Fibroblast of lung (primary cell): ENCODE results near the gene SNAP91. TPM values are rescaled to one million over a fixed set of nuclear protein-coding genes. Genes with fewer than 3 reads are reported as not detected.

Source experiments
- DNase-seq, 2 donors: peaks; one replicate each; pipeline versions ENCODE4 v3.0.0 to v3.0.0-alpha.2; 2010; ENCODE audit warnings: low read depth in 2 of 2
- H2AFZ ChIP-seq: 2 replicates; pipeline ENCODE4 v1.5.1; 2012; ENCODE audit warnings: low read length, control low read depth, inconsistent platforms
- H3K27ac ChIP-seq: 2 replicates; pipeline ENCODE4 v1.5.1; 2011; ENCODE audit warnings: low read length, control low read depth; ENCODE audit not compliant: insufficient read depth
- H3K27me3 ChIP-seq: 2 replicates; pipeline ENCODE4 v1.5.1; 2011; ENCODE audit warnings: mild to moderate bottlenecking, low read length; ENCODE audit not compliant: control insufficient read depth, insufficient read depth
- H3K36me3 ChIP-seq: 2 replicates; pipeline ENCODE4 v1.5.1; 2011; ENCODE audit warnings: low read length; ENCODE audit not compliant: control insufficient read depth, insufficient read depth
- H3K4me1 ChIP-seq: 2 replicates; pipeline ENCODE4 v1.5.1; 2011; ENCODE audit warnings: low read length; ENCODE audit not compliant: control insufficient read depth, insufficient read depth; ENCODE audit errors: extremely low read depth
- H3K4me2 ChIP-seq: 2 replicates; pipeline ENCODE4 v1.5.1; 2011; ENCODE audit warnings: low read length, control low read depth; ENCODE audit not compliant: insufficient read depth; ENCODE audit errors: extremely low read depth
- H3K4me3 ChIP-seq, 4 experiments: fragments of 200-600 bp in 1 of 4; sonication (generic) in 1 of 4; replicated peaks in 1 of 4; 2 replicates each; pipeline ENCODE4 v1.5.1; 2011 to 2016; ENCODE audit warnings: low read length in 4 of 4, low read depth in 3 of 4, mild to moderate bottlenecking in 3 of 4, control low read depth in 2 of 4, inconsistent platforms in 1 of 4, mixed read lengths in 1 of 4; ENCODE audit not compliant: insufficient read depth in 1 of 4; ENCODE audit errors: control extremely low read depth in 1 of 4
- H3K79me2 ChIP-seq: 2 replicates; pipeline ENCODE4 v1.5.1; 2012; ENCODE audit warnings: mild to moderate bottlenecking, low read length, inconsistent platforms; ENCODE audit not compliant: control insufficient read depth, insufficient read depth
- H3K9ac ChIP-seq: 2 replicates; pipeline ENCODE4 v1.5.1; 2011; ENCODE audit warnings: mild to moderate bottlenecking, low read length, control low read depth; ENCODE audit not compliant: insufficient read depth
- H3K9me3 ChIP-seq: 2 replicates; pipeline ENCODE4 v1.5.1; 2012; ENCODE audit warnings: low read depth, low read length; ENCODE audit not compliant: control insufficient read depth, insufficient read depth
- H4K20me1 ChIP-seq: 2 replicates; pipeline ENCODE4 v1.5.1; 2011; ENCODE audit warnings: low read length; ENCODE audit not compliant: control insufficient read depth, insufficient read depth; ENCODE audit errors: extremely low read depth
- CTCF ChIP-seq, 2 donors: IDR thresholded peaks in 1 of 2; conservative IDR thresholded peaks in 1 of 2; 1 replicate in 1 of 2; 2 replicates in 1 of 2; pipeline ENCODE4 v1.5.1; 2011 to 2012; ENCODE audit warnings: low read length in 2 of 2, control low read depth in 1 of 2, inconsistent platforms in 1 of 2, low read depth in 1 of 2, mild to moderate bottlenecking in 1 of 2
- EZH2 ChIP-seq: IDR thresholded peaks from 2 replicates; pipeline ENCODE4 v1.5.1; 2012; ENCODE audit warnings: low read length, control low read depth, mild to moderate bottlenecking; ENCODE audit errors: missing control alignments
- polyA plus RNA-seq, 2 donors: library from polyadenylated mRNA; depleted of rRNA in 1 of 2; stranded (reverse) in 1 of 2; unstranded in 1 of 2; fragments of >200 nt; gene quantifications; 2 replicates each; pipeline ENCODE4 v1.2.1, GENCODE V29; 2011 to 2012; ENCODE audit warnings: missing spikeins in 1 of 2
- total RNA-seq: library from RNA; depleted of rRNA; stranded (reverse); fragments of >200 nt; gene quantifications from 2 replicates; pipeline ENCODE4 v1.2.1, GENCODE V29; 2014

The SNAP91 gene
- total and polyA plus RNA-seq, 2 donors (not counting 1 experiment from before 2014, with no cell fraction given) = 0.02 to 0.17 TPM

DNA sequence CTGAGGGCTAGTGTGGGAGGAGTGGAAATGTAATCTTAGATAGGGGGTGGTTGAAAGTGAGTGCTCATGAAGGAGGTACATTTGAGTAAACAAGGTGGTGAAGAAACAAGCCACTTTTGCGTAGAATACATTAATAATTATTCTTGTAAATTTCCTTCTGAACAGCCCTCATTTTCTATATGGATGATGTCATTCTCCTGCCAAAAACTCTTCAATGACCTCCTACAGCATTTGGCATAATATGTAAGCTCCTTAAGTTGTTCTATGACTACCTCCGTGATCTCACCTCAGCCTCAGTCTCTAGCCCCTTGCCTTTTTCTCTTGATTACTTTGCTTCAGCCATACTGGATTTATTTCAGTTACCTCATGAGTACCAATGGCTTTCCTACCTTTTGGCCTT is 14.0 kb upstream of the SNAP91 start:
- H3K27me3 ChIP-seq = no peaks in the 10 kb centered on the region
- no peaks in the 10 kb centered on the region for H3K36me3 ChIP-seq
- H3K4me2 ChIP-seq = no peak overlapping the region
- H3K9ac ChIP-seq = no peak overlapping the region
- H3K9me3 ChIP-seq = no peaks in the 10 kb centered on the region
- no peak overlapping the region for H3K27ac ChIP-seq
- H3K4me1 ChIP-seq = no peaks in the 10 kb centered on the region
- H3K79me2 ChIP-seq = no peaks in the 10 kb centered on the region
- DNase-seq = no peak
- no peak overlapping the region for H2AFZ ChIP-seq
- TF ChIP-seq EZH2 (no peak), CTCF (conservative IDR thresholded peaks at IDR 0.05 in 1 of 2, IDR thresholded peaks at IDR 0.05 in 1 of 2; ENCODE audit: low read depth in 1 of 2, low read length in 2 of 2) (no peak)
- no peak overlapping the region for H3K4me3 ChIP-seq
- no peaks in the 10 kb centered on the region for H4K20me1 ChIP-seq

DNA sequence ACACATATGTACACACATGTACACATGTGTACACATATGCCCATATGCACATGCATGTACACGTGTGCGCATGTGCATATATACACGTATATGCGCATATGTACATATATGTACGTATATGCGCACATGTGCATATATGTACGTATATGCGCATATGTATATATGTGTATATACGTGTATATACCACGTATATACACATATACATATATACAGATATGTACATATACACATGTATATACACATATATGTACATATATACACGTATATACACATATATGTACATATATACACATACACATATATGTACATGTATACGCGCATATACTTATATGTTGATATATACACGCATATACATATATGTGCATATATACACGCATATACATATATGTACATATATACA is 8.9 kb upstream of the SNAP91 start:
- Histone ChIP-seq H4K20me1 (no peaks in the 10 kb centered on the region), H3K9me3 (no peaks in the 10 kb centered on the region), H3K79me2 (no peaks in the 10 kb centered on the region), H3K4me1 (no peaks in the 10 kb centered on the region), H3K36me3 (no peaks in the 10 kb centered on the region), H3K27me3 (no peaks in the 10 kb centered on the region), H3K27ac (no peak overlapping the region), H3K9ac (no peak overlapping the region), H2AFZ (no peak overlapping the region), H3K4me2 (no peak overlapping the region), H3K4me3 (no peak overlapping the region)
- TF ChIP-seq EZH2 (no peak), CTCF (conservative IDR thresholded peaks at IDR 0.05 in 1 of 2, IDR thresholded peaks at IDR 0.05 in 1 of 2; ENCODE audit: low read depth in 1 of 2, low read length in 2 of 2) (no peak)
- no peak for DNase-seq

- Histone ChIP-seq H3K4me2 (no peak overlapping the region), H3K27ac (no peak overlapping the region), H3K9ac (no peak overlapping the region), H3K4me3 (no peak overlapping the region), H2AFZ (no peak overlapping the region), H3K36me3 (no peaks in the 10 kb centered on the region), H3K9me3 (no peaks in the 10 kb centered on the region), H4K20me1 (no peaks in the 10 kb centered on the region), H3K4me1 (no peaks in the 10 kb centered on the region), H3K79me2 (no peaks in the 10 kb centered on the region), H3K27me3 (peaks cover 19% of the 10 kb centered on the region)
- no peak for DNase-seq
- TF ChIP-seq CTCF (conservative IDR thresholded peaks at IDR 0.05 in 1 of 2, IDR thresholded peaks at IDR 0.05 in 1 of 2; ENCODE audit: low read depth in 1 of 2, low read length in 2 of 2) (no peak), EZH2 (no peak)
These were observed 3.1 kb upstream of the SNAP91 start for GRCh38 chr6:83711958-83712357.
